Stimulated activated CD8-positive, alpha-beta memory T cell treated with anti-CD3 and anti-CD28 coated beads, Interleukin-7, amount 100 ng/mL, for 24 hours (primary cell): Measurements from ENCODE around the gene PRPF6.

Experiments
- DNase-seq: peaks from one replicate; pipeline ENCODE4 v3.0.0-alpha.2; 2020; ENCODE audit warnings: low read depth

The PRPF6 gene

DNA sequence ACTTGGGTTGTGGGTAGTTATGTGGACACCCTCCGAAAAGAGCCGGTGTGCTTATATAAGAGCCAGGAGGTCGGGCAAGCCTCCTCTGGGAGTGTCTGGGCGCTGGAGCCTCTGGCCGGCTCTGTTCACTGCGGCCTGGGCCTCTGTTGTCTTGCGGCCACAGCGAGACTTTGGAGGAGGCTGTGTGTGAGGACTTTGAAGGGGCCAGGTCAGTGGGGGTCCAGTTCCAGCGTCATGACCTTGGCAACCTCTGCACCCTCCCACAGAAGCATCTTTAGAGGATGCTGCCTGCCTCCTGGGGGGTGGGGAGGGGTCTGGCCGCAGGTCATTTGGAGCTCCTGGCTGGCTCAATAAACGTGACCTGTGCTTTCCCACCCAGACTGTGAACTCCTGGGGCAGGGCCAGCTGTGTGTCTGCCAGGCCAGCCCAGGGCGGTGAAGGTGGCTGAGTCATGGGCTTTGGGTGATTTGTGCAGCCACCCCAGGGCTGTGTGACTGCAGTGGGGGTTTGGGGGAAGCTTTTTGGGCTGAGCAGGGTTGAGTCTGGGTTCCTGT lies 83.3 kb downstream of the PRPF6 start:
- no peak for DNase-seq

DNA sequence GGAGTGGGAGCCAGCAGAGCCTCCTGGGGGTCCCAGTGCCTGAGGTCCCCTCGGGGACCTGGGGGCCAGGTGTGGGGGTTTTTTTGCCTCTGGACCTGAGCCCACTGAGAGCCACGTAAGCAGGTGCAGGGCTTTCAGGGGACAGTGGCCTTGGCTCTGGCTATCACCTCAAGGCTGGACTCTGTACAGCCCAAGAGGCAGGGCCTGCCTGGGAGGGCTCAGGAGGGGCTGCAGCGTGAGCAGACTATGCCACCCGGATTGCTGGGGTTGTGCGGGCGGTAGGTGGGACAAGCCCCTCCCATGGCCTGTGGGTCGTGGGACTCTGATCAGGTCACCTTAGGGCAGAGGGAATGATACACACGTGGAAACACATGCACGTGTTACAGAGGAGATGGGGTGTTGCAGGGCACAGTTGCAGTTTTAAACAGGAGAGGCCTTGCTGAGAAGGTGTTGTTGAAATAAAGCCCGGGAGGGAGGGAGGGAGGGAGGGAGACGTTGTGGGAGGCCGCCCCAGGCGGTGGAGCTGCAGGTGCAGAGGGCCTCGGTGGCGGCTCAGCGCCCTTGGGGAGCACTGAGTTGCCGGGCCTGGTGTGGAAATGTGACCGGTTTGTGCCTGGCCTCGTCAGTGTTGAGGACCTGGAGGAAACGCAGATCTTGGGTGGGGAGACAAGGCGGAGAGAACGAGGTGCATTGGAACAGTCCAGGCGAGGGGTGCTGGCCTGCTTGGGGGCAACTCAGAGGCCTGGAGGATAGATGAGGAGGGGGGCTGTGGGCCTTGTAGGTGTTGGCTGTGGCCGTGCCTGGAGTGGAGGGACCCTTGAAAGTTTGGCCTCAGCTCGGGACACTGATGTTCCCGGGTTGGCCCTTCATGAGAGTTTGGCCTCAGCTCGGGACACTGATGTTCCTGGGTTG lies 84.4 kb downstream of the PRPF6 start:
- no peak for DNase-seq

DNA sequence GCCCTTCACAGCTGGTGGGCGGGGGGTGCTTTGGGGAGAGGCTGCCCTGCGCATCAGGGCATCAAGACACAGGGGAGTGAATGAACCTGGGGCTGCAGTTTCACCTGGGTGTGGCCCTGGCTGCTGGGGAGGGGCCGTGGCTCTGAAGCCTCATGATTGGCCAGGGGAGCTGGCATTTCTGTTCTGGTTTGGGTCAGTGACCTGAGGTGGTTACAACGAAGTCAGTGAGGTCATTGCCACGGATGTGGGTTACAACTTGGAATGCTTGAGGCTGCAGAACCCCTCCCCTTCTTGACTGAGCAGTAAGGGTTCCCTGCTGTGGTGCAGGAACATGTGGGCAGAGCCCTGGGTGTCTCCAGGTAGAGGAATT lies 85.0 kb downstream of the PRPF6 start:
- no peak for DNase-seq

DNA sequence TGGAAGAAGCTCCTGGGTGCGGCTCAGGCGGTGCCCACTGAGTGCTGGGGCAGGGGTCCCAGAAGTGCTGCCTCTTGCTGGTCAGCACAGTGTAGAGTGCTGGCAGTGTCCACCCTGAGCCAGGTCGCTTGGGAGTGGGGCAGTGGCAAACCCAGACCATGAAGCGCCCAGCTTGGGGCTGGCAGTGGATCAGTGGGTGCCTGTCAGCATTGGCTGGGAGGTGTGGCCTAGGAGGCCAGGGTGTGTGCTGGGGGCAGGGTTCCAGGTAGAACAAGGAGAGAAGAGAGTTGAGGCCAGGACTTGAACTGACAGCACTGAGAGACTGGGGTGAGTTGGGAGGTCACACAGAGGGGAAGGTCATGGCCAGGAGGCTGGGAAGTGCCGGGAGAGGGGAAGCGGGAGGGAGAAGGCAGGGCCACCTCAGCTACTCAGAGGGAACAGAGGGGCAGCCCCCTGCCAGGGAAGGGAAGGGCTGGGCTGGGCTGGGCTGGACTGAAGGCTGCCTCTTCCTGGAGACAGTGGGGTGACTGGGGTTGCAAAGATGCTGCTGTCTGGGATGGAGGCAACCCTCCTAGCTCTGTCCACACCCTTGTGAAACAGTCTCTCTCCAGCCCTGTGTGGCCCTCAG lies 86.2 kb downstream of the PRPF6 start:
- DNase-seq, result no peak

DNA sequence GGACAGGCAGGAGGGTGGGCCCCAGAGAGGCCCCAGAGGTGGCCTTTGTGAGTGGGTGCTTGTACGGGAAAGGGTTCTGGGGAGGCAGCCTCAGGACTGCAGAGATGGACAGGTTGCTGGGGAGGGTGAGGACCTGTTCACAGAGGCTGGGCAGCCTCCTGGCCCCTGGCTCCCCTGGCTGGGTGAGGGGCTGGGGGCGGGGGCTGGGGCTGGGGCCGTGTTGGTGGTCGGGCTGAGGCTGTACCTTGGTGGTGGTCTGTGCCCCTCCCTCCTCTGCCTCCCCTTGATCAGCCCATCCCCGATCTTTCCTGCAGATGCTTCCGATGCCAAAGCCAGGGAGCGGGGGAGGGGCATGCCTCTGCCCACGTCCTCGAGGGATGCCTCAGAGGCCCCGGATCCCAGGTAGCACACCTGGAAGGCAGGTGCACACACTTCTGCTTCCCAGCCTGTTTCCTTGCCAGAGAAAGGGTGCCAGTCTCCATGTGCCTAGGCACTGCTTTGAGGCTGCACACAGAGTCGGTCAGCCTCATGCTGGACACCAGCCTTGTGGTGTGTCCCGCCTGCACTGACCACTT lies 86.9 kb downstream of the PRPF6 start:
- DNase-seq, result no peak

DNA sequence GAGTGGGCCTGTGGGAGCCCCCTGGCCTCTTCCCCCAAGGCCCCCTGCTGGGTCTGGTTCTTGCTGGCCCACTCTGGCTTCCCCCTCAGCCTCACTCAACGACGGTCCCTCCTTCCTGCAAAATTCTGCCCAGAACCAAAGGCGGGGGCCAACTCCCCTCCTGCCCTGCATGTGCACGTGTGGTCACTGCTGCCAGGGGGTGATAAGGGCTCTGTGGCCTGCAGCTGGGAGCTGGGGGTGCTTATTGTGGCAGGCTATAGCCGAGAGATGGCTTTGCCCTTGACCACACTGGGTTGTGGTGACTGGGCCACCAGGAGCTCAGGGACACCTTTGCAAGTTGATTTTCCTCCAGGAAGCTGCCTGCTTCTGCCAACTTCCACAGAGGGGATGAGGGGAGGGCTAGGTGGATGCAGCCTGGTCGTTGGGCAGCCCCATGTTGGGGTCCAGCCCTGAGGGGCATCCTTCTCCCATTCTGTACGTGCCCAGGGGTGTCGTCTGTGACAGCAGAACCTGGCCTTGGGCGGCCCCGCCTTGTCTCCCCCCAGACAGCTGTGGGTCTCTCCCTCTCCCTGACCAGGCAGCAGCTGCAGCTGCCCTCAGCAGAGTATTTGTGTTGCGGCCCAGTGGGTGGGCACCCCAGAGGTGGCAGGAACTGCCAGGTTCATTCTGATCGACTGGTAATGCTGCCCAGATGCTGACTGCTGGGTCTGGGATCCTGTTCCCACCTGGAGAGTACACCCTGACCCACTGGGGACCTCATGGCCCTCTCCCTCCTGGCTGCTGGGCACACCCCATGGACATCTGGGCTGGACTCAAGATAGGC lies 87.7 kb downstream of the PRPF6 start:
- no peak for DNase-seq

DNA sequence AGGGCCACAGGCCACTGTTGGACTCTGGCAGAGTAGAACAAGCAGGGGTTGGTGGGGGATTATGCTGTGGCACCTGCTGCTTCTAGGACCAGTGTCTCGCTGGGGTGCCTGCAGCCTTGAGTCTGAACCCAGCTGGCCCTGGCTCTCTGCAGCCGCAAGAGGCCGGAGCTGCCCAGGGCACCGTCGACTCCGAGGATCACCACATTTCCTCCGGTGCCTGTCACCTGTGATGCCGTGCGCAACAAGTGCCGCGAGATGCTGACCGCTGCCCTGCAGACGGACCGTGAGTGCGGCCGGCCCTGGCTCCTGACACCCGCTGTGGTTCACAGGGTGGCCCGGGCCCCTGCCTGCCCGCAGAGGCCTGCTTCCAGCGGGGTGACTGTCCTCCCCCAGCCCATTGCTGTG lies 88.3 kb downstream of the PRPF6 start:
- DNase-seq, result no peak

DNA sequence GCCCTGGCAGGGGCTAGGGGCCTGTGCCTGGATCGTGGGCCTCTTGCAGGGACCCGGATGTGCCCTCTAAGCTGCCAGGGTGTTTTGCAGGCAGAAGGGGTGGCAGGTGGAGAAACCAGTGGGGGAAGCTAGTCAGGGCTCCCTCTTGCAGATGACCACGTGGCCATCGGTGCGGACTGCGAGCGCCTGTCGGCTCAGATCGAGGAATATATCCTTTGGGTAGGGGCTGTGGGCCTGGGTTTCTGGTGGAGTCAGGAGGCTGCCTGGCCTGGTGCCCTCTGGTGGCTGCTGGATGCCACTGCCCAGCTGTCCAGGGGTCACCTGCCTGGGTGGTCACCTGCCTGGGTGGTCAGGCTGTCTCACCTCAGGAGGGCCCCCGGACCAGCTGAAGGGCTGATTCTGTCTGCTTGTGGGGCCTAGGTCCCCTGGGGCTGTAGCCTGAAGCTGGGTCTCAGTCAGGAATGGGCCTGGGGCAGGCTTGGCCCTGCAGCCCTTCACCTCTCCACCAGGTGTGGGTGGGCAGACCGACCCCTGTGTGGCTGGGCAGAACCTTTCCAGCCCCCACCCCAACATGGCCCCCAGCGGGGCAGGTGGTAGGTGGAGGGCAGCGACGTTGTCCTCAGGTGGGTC lies 88.8 kb downstream of the PRPF6 start:
- no peak for DNase-seq

DNA sequence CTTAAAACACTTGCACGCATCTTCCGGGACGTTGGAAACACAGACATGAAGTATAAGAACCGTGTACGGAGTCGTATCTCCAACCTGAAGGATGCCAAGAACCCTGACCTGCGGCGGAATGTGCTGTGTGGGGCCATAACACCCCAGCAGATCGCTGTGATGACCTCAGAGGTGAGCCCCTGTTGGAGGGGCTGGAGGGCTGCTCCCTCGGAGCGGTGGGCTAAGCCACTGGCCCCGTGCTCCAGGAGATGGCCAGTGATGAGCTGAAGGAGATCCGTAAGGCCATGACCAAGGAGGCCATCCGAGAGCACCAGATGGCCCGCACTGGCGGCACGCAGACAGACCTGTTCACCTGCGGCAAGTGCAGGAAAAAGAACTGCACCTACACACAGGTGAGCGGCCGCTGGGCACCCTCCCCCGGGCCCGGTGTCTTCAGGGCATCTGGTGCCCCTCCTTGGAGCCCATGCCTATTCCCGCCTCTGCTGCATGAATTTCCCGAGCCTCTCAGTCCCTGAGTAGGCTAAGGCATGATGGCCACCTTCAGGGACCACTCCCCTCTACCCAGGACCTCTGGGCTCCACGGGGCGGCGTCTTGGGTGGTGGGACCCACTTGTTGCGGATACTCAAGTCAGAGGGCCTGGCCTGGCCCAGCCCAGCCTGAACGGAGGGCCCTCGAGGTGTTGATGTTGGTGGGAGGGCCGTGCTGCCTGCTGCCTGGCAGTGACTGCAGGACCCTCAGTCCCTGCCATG lies 89.5 kb downstream of the PRPF6 start:
- DNase-seq, result no peak

DNA sequence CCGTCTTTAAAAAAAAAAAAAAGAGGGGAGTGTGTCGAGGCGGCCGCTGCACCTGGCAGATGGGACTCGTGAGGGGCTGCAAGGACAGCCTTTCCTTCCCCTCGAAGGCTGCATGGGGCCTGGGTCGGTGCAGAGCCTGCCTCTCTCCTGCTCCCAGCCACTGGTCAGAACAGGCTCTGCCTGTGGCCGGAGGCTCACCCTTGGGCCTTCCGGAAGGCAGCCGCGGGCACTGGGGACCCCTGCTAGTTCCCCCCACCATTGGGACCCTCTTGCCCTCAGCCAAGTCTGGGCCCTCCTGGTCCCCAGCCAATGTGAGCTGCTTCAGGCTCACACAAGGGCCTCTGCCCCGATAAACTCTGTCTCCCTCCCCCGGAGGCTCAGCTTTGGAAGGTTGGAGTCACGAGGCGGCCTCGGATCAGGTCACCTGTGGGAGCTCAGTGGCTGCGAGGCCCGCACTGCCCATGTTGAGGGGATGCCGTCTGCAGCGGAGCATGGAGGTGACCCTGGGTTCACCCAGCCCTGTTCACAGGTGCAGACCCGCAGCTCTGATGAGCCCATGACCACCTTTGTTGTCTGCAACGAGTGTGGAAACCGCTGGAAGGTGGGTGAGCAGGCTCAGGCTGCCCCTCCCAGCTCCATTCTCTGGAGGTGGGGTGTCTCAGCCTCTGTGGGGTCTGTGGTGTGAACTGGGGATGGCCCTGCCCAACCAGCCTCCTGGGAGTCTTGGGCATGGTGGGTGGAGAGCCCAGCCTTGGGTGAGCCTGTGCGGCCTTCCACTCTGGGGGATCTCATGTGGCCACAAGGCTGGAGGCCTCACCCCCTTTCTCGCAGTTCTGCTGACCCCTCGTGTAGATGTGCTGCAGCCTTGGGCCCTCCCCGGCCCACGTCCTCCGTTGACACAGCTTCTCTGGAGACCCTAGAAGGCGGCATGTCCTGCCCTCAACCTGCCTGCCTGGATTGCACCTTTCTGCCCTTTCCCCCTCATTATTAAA lies 90.7 kb downstream of the PRPF6 start:
- no peak for DNase-seq

DNA sequence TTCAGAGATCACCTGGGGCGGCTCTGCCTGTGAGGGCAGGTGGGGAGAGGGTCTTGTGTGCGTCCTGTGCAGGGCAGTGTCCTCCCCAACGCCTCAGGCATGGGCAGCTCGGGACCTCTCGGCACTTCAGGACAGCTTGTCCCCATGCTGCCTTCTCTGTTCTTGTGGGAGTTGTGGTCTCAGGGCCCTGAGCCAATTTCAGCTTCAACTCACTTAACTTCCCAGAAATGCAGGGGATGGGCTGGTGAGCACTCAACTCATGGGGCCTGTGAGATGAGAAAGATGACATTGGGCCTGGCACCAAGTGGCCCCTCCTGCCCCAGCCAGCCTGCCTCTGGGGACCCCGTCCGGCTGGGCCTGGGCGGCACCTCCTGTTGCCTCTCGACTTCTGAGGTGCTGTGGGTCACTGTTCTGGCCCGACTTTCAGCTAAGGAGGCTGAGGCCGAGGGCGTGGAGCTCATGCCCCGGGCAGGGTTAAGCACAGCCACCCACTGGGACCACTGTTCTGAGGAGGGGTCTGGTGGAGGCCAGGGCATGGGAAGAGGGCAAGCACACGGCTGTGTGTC lies 91.6 kb downstream of the PRPF6 start:
- DNase-seq, result no peak

DNA sequence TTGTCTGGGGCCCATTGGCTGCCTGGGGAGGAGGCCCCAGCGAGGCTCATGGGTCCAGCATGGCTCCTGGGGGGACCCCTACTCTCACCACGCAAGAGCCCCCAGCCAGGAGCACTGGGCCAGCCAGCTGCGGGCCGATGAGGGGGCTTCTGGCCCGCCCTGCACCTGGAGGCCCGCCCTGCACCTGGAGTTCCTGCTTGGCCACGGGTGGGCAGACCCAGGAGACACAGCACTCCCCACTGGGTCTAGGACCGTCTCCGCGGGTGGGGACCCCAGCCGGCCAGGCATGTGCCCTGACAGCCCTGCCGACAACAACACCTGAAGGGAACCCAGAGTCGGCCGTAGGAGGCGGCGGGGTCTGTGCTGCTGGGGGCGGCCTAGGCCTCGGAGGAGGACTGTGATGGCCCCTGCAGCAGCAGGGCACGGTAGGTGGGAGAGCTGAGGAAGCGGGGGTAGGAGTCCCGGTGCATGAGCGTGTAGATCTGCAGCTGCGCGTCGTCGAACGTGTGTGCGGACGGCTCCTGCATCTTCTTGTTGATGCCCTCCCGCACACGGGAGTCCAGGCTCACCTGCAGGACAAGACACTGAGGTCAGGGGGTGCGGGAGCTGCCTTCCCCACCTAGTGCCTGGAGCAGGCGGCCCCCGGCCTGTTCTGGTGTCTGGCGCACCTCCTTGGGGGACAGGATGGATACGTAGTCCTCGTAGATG lies 92.7 kb downstream of the PRPF6 start:
- no peak for DNase-seq

DNA sequence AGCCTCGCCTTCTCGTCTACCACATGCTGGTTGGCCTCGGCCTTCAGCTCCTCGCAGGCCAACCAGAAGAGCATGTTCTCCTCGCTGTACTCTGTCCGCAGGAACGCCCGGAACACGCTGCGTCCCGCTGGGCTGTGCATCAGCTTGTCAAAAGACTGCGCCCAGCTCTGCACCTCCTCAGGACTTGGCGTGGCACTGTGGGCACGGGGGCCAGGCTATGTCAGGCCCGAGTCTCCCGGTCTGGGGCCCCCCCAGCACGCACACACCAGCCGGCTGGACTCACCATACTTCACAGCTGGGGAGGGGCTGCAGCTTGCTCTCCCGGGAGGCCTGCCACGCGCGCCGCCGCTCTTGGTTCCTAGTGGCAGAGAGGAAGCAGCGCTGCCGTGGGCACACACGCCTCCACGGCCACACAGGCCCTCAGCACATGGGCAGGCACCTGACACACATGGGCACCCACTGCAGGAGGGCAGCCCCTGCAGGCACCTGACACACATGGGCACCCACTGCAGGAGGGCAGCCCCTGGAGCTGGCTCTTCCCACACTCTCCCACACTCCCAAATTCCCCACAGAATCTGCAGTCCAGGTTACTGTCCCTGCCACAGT lies 93.4 kb downstream of the PRPF6 start:
- no peak for DNase-seq

DNA sequence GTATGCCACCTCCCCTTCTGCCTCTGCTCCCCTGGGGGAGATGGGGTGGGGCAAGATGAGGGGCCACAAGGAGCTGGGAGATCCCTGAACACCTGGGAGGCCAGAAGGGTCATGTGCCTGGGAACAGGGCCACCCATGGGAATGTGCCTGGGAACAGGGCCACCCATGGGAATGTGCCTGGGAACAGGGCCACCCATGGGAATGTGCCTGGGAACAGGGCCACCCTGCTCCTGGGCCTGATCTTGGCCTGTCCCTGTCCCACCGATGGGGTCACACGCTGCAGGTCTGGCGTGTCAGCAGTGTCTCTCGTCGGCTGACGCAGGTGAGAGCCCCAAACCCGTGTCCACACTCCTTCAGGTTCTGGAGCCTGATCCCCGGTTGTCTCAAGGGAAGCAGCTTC lies 94.0 kb downstream of the PRPF6 start:
- no peak for DNase-seq

DNA sequence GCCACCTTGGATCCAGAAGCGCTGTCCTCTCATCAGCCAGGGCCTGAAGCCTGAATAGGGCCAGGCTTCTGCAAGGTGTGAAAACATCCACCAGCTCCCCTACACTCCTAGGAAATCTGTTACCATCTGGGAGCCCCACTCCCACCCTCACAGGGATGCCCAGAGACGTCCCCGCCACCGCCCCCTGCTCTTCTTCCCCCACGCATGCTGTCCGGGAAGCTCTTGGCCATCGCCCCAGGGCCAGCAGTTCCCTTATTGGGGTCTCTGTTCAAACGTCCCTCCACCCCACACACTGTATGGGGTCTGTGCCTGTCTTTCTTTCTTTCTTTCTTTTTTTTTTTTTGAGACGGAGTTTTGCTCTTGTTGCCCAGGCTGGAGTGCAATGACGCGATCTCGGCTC lies 94.6 kb downstream of the PRPF6 start:
- DNase-seq, result no peak

DNA sequence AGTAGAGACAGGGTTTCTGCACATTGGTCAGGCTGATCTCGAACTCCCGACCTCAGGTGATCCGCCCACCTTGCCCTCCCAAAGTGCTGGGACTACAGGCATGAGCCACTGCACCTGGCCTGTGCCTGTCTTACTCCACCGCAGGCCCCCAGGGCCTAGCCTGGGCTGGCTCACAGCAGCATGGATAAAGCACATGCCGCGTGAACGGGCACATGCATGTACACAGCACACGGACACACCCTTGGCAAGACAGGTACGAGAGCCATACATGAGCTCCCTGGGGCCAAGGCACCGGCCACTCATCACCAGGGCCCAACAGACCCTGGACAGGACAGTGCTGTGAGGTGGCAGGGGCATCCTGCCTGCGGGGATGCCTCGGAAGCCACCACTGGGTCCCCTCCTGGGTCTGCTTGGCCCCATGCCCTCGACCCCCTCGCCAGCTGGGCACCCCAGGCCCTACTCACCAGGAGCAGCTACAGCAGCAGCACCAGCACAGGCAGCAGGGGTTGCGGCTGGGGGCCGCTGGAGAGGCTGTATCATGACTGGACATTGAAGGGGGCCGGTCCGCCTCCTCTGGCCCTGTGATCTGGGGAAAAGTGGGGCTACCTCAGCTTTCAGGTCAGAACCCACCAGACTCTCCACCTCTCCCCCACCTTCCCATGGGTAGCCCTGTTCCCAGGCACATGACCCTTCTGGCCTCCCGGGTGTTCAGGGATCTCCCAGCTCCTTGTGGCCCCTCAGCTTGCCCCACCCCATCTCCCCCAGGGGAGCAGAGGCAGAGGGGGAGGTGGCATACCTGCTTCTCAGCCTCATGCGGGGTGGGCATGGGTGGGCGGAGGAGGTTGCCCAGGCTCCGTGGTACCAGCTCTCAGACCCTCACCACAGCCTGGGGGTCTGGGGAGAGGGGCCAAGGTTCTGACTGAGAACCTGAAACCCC lies 95.4 kb downstream of the PRPF6 start:
- no peak for DNase-seq

DNA sequence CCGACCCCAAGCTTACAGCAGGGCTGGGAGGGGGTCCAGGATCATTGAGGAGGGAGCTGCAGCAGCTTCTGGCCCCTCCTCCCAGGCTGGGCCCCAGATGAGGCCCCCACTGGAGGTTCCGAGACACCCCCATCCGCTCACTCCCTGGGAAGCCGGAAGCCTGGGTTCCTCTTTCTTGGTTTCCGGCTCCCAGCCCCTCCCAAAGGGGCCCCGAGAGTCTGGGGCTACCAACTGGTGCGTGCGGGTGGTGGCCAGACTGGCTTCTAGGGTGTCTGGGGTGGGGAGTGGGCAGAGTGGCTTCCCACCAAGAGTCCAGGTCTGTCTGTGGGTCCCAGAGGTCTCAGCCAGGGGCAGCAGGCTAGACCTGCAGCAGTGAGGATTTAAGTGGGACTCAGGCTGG lies 96.2 kb downstream of the PRPF6 start:
- no peak for DNase-seq
